ENCODE results near the gene RUNX3.

- no peak for TF ChIP-seq CTCF (IDR thresholded peaks at IDR 0.05)
- no peak for TF ChIP-seq POLR2A (IDR thresholded peaks at IDR 0.05)
- no peak for TF ChIP-seq POLR2AphosphoS5 (IDR thresholded peaks at IDR 0.05)
- no peak for TF ChIP-seq EP300 (IDR thresholded peaks at IDR 0.05)
Measured at GRCh38 chr1:24965571-24965930, 35.5 kb upstream of the RUNX3 start.

Measured in upper lobe of left lung (tissue), 4 donors.